Panc1 (cell line): ENCODE measurements around the gene NCOA6. TPM values are rescaled to one million over a fixed set of nuclear protein-coding genes. Genes with fewer than 3 reads are reported as not detected.

Experiments
- ATAC-seq: fragments of 200-7000 bp; cut with Tn5 transposase; 2 replicates; pipeline ENCODE4 v1.9.1; 2020; ENCODE audit warnings: mild to moderate bottlenecking, moderate library complexity
- BruUV-seq: library from RNA; stranded (reverse); fragments of 400-500 nt; replicated peaks from 2 replicates; lab custom pipeline; 2021; lab: Mats Ljungman, UMichigan
- CTCF ChIA-PET: fragments of 300-600 bp; sonication (Branson Sonifier 250); formaldehyde crosslinking; loops from one replicate; lab custom pipeline; 2022; ENCODE audit warnings: antibody characterized with exemption; lab: Charles Lee
- POLR2A ChIA-PET: fragments of 300-600 bp; sonication (Branson Sonifier 250); formaldehyde crosslinking; loops from one replicate; lab custom pipeline; 2022; ENCODE audit warnings: antibody characterized with exemption; lab: Charles Lee
- DNase-seq: peaks from one replicate; pipeline ENCODE4 v3.0.0-alpha.2; 2010; ENCODE audit warnings: low read depth, low spot score
- H3K27ac ChIP-seq: 2 replicates; pipeline ENCODE4 v1.5.1; 2011; ENCODE audit warnings: mild to moderate bottlenecking, low read length, inconsistent platforms
- H3K27me3 ChIP-seq: fragments of 200-500 bp; sonication (Bioruptor generic); 2 replicates; pipeline ENCODE4 v1.6.0; 2014; ENCODE audit warnings: low read length, inconsistent platforms; ENCODE audit not compliant: control insufficient read depth, insufficient read depth
- H3K36me3 ChIP-seq: fragments of 200-500 bp; sonication (Bioruptor generic); 2 replicates; pipeline ENCODE4 v1.5.1; 2014; ENCODE audit warnings: inconsistent platforms, mild to moderate bottlenecking, low read length, moderate library complexity; ENCODE audit not compliant: control insufficient read depth, insufficient read depth
- H3K4me1 ChIP-seq: 2 replicates; pipeline ENCODE4 v1.5.1; 2011; ENCODE audit warnings: inconsistent platforms, mild to moderate bottlenecking, low read length, moderate library complexity; ENCODE audit not compliant: control insufficient read depth, insufficient read depth
- H3K4me3 ChIP-seq, 2 experiments: 2 replicates each; pipeline ENCODE4 v1.5.1; 2011 to 2012; ENCODE audit warnings: low read depth in 2 of 2, low read length in 2 of 2, mild to moderate bottlenecking in 2 of 2, inconsistent platforms in 1 of 2, moderate library complexity in 1 of 2
- H3K9me3 ChIP-seq: fragments of 200-500 bp; sonication (Bioruptor generic); 2 replicates; pipeline ENCODE4 v1.5.1; 2014; ENCODE audit warnings: low read depth, mild to moderate bottlenecking, inconsistent platforms, low read length, moderate library complexity; ENCODE audit not compliant: control insufficient read depth, insufficient read depth
- CTCF ChIP-seq: fragments of 450-650 bp; IDR thresholded peaks from 2 replicates; pipeline ENCODE4 v1.5.1; 2017; ENCODE audit warnings: mild to moderate bottlenecking
- POLR2AphosphoS5 ChIP-seq: IDR thresholded peaks from 2 replicates; pipeline ENCODE4 v1.6.1; 2012; ENCODE audit warnings: mild to moderate bottlenecking, low read depth, low read length, moderate library complexity
- SIN3A ChIP-seq: IDR thresholded peaks from 2 replicates; pipeline ENCODE4 v1.6.1; 2012; ENCODE audit warnings: low read depth, mild to moderate bottlenecking, low read length, moderate library complexity, borderline replicate concordance; ENCODE audit not compliant: insufficient read depth
- TCF7L2 ChIP-seq: IDR thresholded peaks from 2 replicates; pipeline ENCODE4 v1.6.1; 2011; ENCODE audit warnings: mild to moderate bottlenecking, low read depth, low read length, inconsistent platforms
- in situ Hi-C: cut with HindIII; loops from 2 replicates; pipeline ENCODE4 v1.10.0; 2016; ENCODE audit warnings: low sequenced_read_pairs, low pct_unique_long_range_greater_than_20kb
- intact Hi-C: fragments of 100-400 bp; cut with micrococcal nuclease; formaldehyde crosslinking; loops from one replicate; pipeline ENCODE4 v1.10.0; 2022; ENCODE audit not compliant: unreplicated experiment
- total RNA-seq: library from RNA; stranded (reverse); gene quantifications from one replicate; pipeline ENCODE4 v1.2.1, GENCODE V29; 2021; ENCODE audit not compliant: unreplicated experiment
- TF ChIP-seq, protein P1 (sequence below), 2 experiments: IDR thresholded peaks; 2 replicates each; pipeline ENCODE4 v1.6.1; 2011 to 2012; ENCODE audit warnings: low read depth in 2 of 2, control low read depth in 1 of 2, low read length in 1 of 2, mild to moderate bottlenecking in 1 of 2, moderate library complexity in 1 of 2; ENCODE audit not compliant: insufficient read depth in 1 of 2

Gene NCOA6
- total RNA-seq, 1 experiment from 2014 or later = 28.9 TPM

GRCh38 chr20:34713194-34713943 is 112.1 kb downstream of the NCOA6 start:
- peaks cover 5% of the 10 kb centered on the region; the same call in 1 of the 2 replicates for H3K4me1 ChIP-seq
- H3K27ac ChIP-seq = no peak overlapping the region
- DNase-seq = peak; percentile 91
- H3K27me3 ChIP-seq = no peaks in the 10 kb centered on the region
- no peak for ATAC-seq
- H3K36me3 ChIP-seq = peaks cover 2% of the 10 kb centered on the region; the same call in 1 of the 2 replicates
- TF ChIP-seq POLR2AphosphoS5 = no peak; the same call in 1 of the 2 replicates
- TF ChIP-seq CTCF = no peak
- no peak for TF ChIP-seq TCF7L2
- TF ChIP-seq SIN3A = no peak
- TF ChIP-seq, protein P1, sequence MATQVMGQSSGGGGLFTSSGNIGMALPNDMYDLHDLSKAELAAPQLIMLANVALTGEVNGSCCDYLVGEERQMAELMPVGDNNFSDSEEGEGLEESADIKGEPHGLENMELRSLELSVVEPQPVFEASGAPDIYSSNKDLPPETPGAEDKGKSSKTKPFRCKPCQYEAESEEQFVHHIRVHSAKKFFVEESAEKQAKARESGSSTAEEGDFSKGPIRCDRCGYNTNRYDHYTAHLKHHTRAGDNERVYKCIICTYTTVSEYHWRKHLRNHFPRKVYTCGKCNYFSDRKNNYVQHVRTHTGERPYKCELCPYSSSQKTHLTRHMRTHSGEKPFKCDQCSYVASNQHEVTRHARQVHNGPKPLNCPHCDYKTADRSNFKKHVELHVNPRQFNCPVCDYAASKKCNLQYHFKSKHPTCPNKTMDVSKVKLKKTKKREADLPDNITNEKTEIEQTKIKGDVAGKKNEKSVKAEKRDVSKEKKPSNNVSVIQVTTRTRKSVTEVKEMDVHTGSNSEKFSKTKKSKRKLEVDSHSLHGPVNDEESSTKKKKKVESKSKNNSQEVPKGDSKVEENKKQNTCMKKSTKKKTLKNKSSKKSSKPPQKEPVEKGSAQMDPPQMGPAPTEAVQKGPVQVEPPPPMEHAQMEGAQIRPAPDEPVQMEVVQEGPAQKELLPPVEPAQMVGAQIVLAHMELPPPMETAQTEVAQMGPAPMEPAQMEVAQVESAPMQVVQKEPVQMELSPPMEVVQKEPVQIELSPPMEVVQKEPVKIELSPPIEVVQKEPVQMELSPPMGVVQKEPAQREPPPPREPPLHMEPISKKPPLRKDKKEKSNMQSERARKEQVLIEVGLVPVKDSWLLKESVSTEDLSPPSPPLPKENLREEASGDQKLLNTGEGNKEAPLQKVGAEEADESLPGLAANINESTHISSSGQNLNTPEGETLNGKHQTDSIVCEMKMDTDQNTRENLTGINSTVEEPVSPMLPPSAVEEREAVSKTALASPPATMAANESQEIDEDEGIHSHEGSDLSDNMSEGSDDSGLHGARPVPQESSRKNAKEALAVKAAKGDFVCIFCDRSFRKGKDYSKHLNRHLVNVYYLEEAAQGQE (IDR thresholded peaks at IDR 0.05; ENCODE audit: insufficient read depth in 1 of 2, low read depth in 2 of 2, low read length in 1 of 2) = no peak
- intact Hi-C loops = no loop called here
- no peak overlapping the region for H3K4me3 ChIP-seq
- H3K9me3 ChIP-seq = no peaks in the 10 kb centered on the region
- BruUV-seq = no TSS peak
- in situ Hi-C loops = no loop called here
- ChIA-PET POLR2A (interaction anchor here (0.7 kb wide), 1 partner anchor 46 kb away, joined by 4 read pairs; no protein-coding TSS in a partner anchor), CTCF (no interaction called here)

DNA sequence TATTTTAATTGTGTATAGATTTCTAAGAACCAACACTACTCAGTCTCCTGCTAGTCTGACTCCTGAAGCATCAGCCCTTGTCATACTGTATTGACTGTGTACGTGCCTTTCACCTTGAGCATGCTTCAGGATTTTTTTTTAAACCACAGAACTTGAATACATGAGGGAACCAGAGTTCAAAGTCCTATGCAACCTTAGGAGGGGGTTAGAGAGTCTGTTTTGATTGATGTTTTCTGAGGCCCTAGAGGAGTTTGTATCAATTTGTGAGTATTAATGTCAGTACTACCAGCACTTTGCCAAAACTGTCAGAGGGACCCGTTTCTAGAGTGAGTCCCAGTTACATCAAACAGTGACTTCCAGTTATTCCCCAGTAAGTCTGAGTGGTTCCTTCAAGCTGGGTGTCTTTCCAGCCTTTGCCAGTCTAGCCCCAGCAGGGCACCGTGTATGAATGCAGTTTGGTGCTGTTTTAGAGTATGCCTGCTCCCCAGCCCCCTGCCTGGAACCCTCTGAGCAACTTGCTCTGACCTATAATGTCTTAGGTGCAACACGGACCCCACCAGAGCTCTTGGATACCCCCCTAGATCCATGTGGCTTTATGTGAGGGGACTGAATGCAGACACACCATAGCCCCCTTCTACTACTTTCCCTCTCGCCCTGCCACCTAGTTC is 112.8 kb downstream of the NCOA6 start:
- Histone ChIP-seq H3K9me3 (no peaks in the 10 kb centered on the region), H3K27me3 (no peaks in the 10 kb centered on the region), H3K27ac (no peak overlapping the region), H3K4me1 (peaks cover 5% of the 10 kb centered on the region; the same call in 1 of the 2 replicates), H3K4me3 (no peak overlapping the region), H3K36me3 (peaks cover 2% of the 10 kb centered on the region; the same call in 1 of the 2 replicates)
- ChIA-PET POLR2A (no interaction called here), CTCF (no interaction called here)
- in situ Hi-C loops = no loop called here
- intact Hi-C loops = no loop called here
- ATAC-seq (no peak), DNase-seq (no peak)
- no peak for TF ChIP-seq TCF7L2
- TF ChIP-seq SIN3A = no peak
- TF ChIP-seq, protein P1 (IDR thresholded peaks at IDR 0.05; ENCODE audit: insufficient read depth in 1 of 2, low read depth in 2 of 2, low read length in 1 of 2) = no peak
- no peak for TF ChIP-seq POLR2AphosphoS5
- no peak for TF ChIP-seq CTCF
- TSS peak; percentile 72 for BruUV-seq
